ENCODE measurements around the gene NUPR1.
"Not testable (repeated sequence)": the region's sequence is repeated elsewhere in the genome, so short reads cannot be mapped to it uniquely, and the experiment has no call there.

The NUPR1 gene

GRCh38 chr16:28548306-28548802 lies 9.6 kb upstream of the NUPR1 start:
- TF ChIP-seq CTCF (IDR thresholded peaks at IDR 0.05) = no peak

GRCh38 chr16:28546626-28547025 lies 7.9 kb upstream of the NUPR1 start:
- Histone ChIP-seq H3K36me3 (ENCODE audit: control insufficient read depth, insufficient read depth, low read length) (no peaks in the 10 kb centered on the region), H3K79me2 (no peaks in the 10 kb centered on the region), H3K27ac (no peak overlapping the region), H3K27me3 (ENCODE audit: control insufficient read depth, insufficient read depth, low read length) (no peaks in the 10 kb centered on the region), H3K9ac (no peak overlapping the region), H3K4me3 (ENCODE audit: low read depth, low read length) (no peak overlapping the region), H3K4me2 (ENCODE audit: low read length) (no peak overlapping the region), H2AFZ (no peak overlapping the region), H3K4me1 (no peaks in the 10 kb centered on the region), H3K9me3 (ENCODE audit: control insufficient read depth, low read length) (no peaks in the 10 kb centered on the region)
- no peak for TF ChIP-seq CTCF (IDR thresholded peaks at IDR 0.05)

More at GRCh38 chr16:28548306-28548802, 9.6 kb upstream of the NUPR1 start:
- Histone ChIP-seq H3K79me2 (no peaks in the 10 kb centered on the region), H3K4me3 (ENCODE audit: low read depth, low read length) (no peak overlapping the region), H3K9ac (no peak overlapping the region), H3K4me1 (no peaks in the 10 kb centered on the region), H3K4me2 (ENCODE audit: low read length) (no peak overlapping the region), H3K27me3 (ENCODE audit: control insufficient read depth, insufficient read depth, low read length) (no peaks in the 10 kb centered on the region), H2AFZ (no peak overlapping the region), H3K9me3 (ENCODE audit: control insufficient read depth, low read length) (no peaks in the 10 kb centered on the region), H3K27ac (no peak overlapping the region), H3K36me3 (ENCODE audit: control insufficient read depth, insufficient read depth, low read length) (no peaks in the 10 kb centered on the region)

GRCh38 chr16:28545964-28546363 lies 7.2 kb upstream of the NUPR1 start:
- H3K36me3 ChIP-seq (ENCODE audit: control insufficient read depth, insufficient read depth, low read length); H3K4me2 ChIP-seq (ENCODE audit: low read length); H3K79me2 ChIP-seq; H3K27ac ChIP-seq; H3K9ac ChIP-seq; H3K27me3 ChIP-seq (ENCODE audit: control insufficient read depth, insufficient read depth, low read length); H2AFZ ChIP-seq; H3K4me3 ChIP-seq (ENCODE audit: low read depth, low read length); H3K4me1 ChIP-seq; H3K9me3 ChIP-seq (ENCODE audit: control insufficient read depth, low read length): not testable (repeated sequence)

- no peak for TF ChIP-seq CTCF (IDR thresholded peaks at IDR 0.05)
- Histone ChIP-seq H3K27ac (no peak overlapping the region), H3K4me2 (ENCODE audit: low read length) (no peak overlapping the region), H3K4me3 (ENCODE audit: low read depth, low read length) (no peak overlapping the region), H3K36me3 (ENCODE audit: control insufficient read depth, insufficient read depth, low read length) (no peaks in the 10 kb centered on the region), H3K79me2 (no peaks in the 10 kb centered on the region), H2AFZ (no peak overlapping the region), H3K27me3 (ENCODE audit: control insufficient read depth, insufficient read depth, low read length) (no peaks in the 10 kb centered on the region), H3K9me3 (ENCODE audit: control insufficient read depth, low read length) (no peaks in the 10 kb centered on the region), H3K9ac (no peak overlapping the region), H3K4me1 (no peaks in the 10 kb centered on the region)
Observed at GRCh38 chr16:28544998-28545397, 6.2 kb upstream of the NUPR1 start.

- no peak overlapping the region for H3K4me3 ChIP-seq (ENCODE audit: low read depth, low read length)
- no peak overlapping the region for H3K4me2 ChIP-seq (ENCODE audit: low read length)
- no peak overlapping the region for H3K9ac ChIP-seq
- H3K4me1 ChIP-seq = peaks cover 3% of the 10 kb centered on the region
- TF ChIP-seq CTCF (IDR thresholded peaks at IDR 0.05) = no peak
- H3K27me3 ChIP-seq (ENCODE audit: control insufficient read depth, insufficient read depth, low read length) = no peaks in the 10 kb centered on the region
- H3K9me3 ChIP-seq (ENCODE audit: control insufficient read depth, low read length) = no peaks in the 10 kb centered on the region
- H3K79me2 ChIP-seq = no peaks in the 10 kb centered on the region
- H2AFZ ChIP-seq = no peak overlapping the region
- H3K27ac ChIP-seq = no peak overlapping the region
- H3K36me3 ChIP-seq (ENCODE audit: control insufficient read depth, insufficient read depth, low read length) = no peaks in the 10 kb centered on the region
Observed at GRCh38 chr16:28543072-28543471, 4.3 kb upstream of the NUPR1 start.

All from parathyroid adenoma (tissue), 2 donors.